Heart left ventricle (tissue), 16 donors: ENCODE measurements around the gene RBM4B. TPM values are rescaled to one million over a fixed set of nuclear protein-coding genes. Genes with fewer than 3 reads are reported as not detected.

Source experiments
- ATAC-seq, 4 donors: fragments of 200-7000 bp; cut with Tn5 transposase; one replicate each; pipeline ENCODE4 v1.9.1; 2020 to 2022; ENCODE audit warnings: moderate library complexity in 4 of 4, mild to moderate bottlenecking in 3 of 4, moderate number of reproducible peaks in 1 of 4
- DNase-seq, 5 donors: peaks; one replicate each; pipeline ENCODE4 v3.0.0-alpha.2; 2020
- H3K27ac ChIP-seq, 12 donors: fragments of 200-600 bp; sonication (generic) in 4 of 12; one replicate each; pipeline versions ENCODE4 v1.5.0 to v1.8.0; 2016 to 2022; ENCODE audit warnings: mild to moderate bottlenecking in 2 of 12
- H3K27me3 ChIP-seq, 9 donors: fragments of 200-600 bp; sonication (generic) in 2 of 9; one replicate each; pipeline versions ENCODE4 v1.5.1 to v1.8.0; 2016 to 2022; ENCODE audit warnings: mild to moderate bottlenecking in 3 of 9
- H3K36me3 ChIP-seq, 9 donors: fragments of 200-600 bp; sonication (generic) in 2 of 9; one replicate each; pipeline versions ENCODE4 v1.5.0 to v1.8.0; 2018 to 2022; ENCODE audit warnings: mild to moderate bottlenecking in 2 of 9
- H3K4me1 ChIP-seq, 12 donors: fragments of 200-600 bp; sonication (generic) in 4 of 12; one replicate each; pipeline versions ENCODE4 v1.5.0 to v1.8.0; 2016 to 2022; ENCODE audit warnings: mild to moderate bottlenecking in 3 of 12
- H3K4me3 ChIP-seq, 12 donors: fragments of 200-600 bp; sonication (generic) in 4 of 12; one replicate each; pipeline versions ENCODE4 v1.5.0 to v1.8.0; 2017 to 2022; ENCODE audit warnings: mild to moderate bottlenecking in 9 of 12, moderate library complexity in 4 of 12
- H3K9me3 ChIP-seq, 12 donors: fragments of 200-600 bp; sonication (generic) in 4 of 12; one replicate each; pipeline versions ENCODE4 v1.5.0 to v1.8.0; 2016 to 2022; ENCODE audit warnings: mild to moderate bottlenecking in 1 of 12
- CTCF ChIP-seq, 12 donors: fragments of 200-600 bp; sonication (generic) in 4 of 12; IDR thresholded peaks; one replicate each; pipeline versions ENCODE4 v1.5.0 to v1.8.0; 2018 to 2022; ENCODE audit warnings: antibody characterized with exemption in 12 of 12, mild to moderate bottlenecking in 5 of 12
- POLR2A ChIP-seq, 2 donors: fragments of 450-650 bp; IDR thresholded peaks; one replicate each; pipeline ENCODE4 v1.6.1; 2017; ENCODE audit warnings: antibody characterized with exemption in 2 of 2, mild to moderate bottlenecking in 2 of 2, moderate library complexity in 2 of 2
- WGBS, 4 donors: extraction: QIAGEN DNeasy Blood & Tissue Kit in 2 of 4; methylation state at CpG; one replicate each; pipeline versions ENCODE4 v1.1.5 to v1.1.7; 2013 to 2018; 5-methylcytosine and 5-hydroxymethylcytosine counted together
- intact Hi-C, 10 donors: fragments of 100-400 bp; cut with DNase I; formaldehyde crosslinking; loops; one replicate each; pipeline versions ENCODE4 v1.11.1 to v1.14.2; 2022
- polyA plus RNA-seq, 2 donors: library from polyadenylated mRNA; stranded (reverse); fragments of 200-250 nt; gene quantifications; one replicate each; pipeline ENCODE4 v1.2.3, GENCODE V29; 2013
- total RNA-seq, 9 donors: library from RNA; depleted of rRNA in 2 of 9; stranded (reverse); fragments of >200 nt in 2 of 9; fragmentation: NEBNext Ultra II Directional in 3 of 9; extraction: Animal tissue kit (Norgen Biotek cat#: 25700) in 3 of 9; gene quantifications; one replicate each; pipeline versions ENCODE4 v1.1.0 to v1.2.4, GENCODE V29; 2016 to 2023
- donor health status: ischemic (EF 13 %, LVEDD 7.1; RV severe dilation, severe dysfunction).
- donor health status: healthy with polysubstance abuse.
- donor health status: DM: no; HTN: yes; CAD: no.
- donor health status: DM: no; HTN: no; CAD: no.
- donor health status: ischemic (EF 25% LVEDD 6.9; RV normal size, moderate dysfunction).
- donor health status: ischemic (EF 25% LVEDD 5.7; RV mildly dilated, moderate dysfunction).
- donor health status: healthy.
- donor health status: DM: yes; HTN: yes; CAD: no.
- donor health status: ischemic (EF 35%, LVEDD 5.7; RV mildly dilated, moderate dysfunction).
- donor health status: nonischemic (EF 11% LVEDD 7.7; RV severe dilation, severe dysfunction).
- donor health status: DM: yes; HTN: yes; CAD: no.
- donor health status: PGD.
- donor health status: ischemic (EF 29% LVEDD 5.4; RV normal size, mild dysfunction).
- donor health status: nonischemic (EF 23%, LVEDD 6.1; RV moderate dilation, normal function).

The RBM4B gene
- total and polyA plus RNA-seq, 11 donors, result 7.0 to 13.3 (median 10.0) TPM

GRCh38 chr11:66684635-66685034, 6.9 kb upstream of the RBM4B start:
- Histone ChIP-seq H3K4me1 (no peaks in the 10 kb centered on the region), H3K36me3 (no peaks in the 10 kb centered on the region), H3K9me3 (no peaks in the 10 kb centered on the region), H3K4me3 (no peak overlapping the region), H3K27ac (no peak overlapping the region), H3K27me3 (no peaks in the 10 kb centered on the region)
- ATAC-seq (no peak), DNase-seq (no peak)
- intact Hi-C loops, result loop anchor here in 1 of 10 donors (5.0 kb wide), 1 partner anchor 277 kb away; no protein-coding TSS in a partner anchor
- TF ChIP-seq POLR2A (IDR thresholded peaks at IDR 0.05) (no peak), CTCF (IDR thresholded peaks at IDR 0.05) (no peak)
- WGBS, 4 donors, result 93 to 99% (median 97%) methylated on average over 2 of the region's 2 CpGs

GRCh38 chr11:66683877-66684276, 6.2 kb upstream of the RBM4B start:
- no peak overlapping the region for H3K27ac ChIP-seq
- no peaks in the 10 kb centered on the region for H3K9me3 ChIP-seq
- no peaks in the 10 kb centered on the region for H3K36me3 ChIP-seq
- ATAC-seq (no peak), DNase-seq (no peak)
- 84 to 89% (median 88%) methylated on average over 7 to 8 of the region's 8 CpGs for WGBS, 4 donors
- no peaks in the 10 kb centered on the region for H3K27me3 ChIP-seq
- intact Hi-C loops, result no loop called here
- H3K4me1 ChIP-seq, result peaks cover 0 to 1% (median 0%) of the 10 kb centered on the region in 12 donors
- TF ChIP-seq POLR2A (IDR thresholded peaks at IDR 0.05) (no peak), CTCF (IDR thresholded peaks at IDR 0.05) (no peak)
- no peak overlapping the region for H3K4me3 ChIP-seq

DNA sequence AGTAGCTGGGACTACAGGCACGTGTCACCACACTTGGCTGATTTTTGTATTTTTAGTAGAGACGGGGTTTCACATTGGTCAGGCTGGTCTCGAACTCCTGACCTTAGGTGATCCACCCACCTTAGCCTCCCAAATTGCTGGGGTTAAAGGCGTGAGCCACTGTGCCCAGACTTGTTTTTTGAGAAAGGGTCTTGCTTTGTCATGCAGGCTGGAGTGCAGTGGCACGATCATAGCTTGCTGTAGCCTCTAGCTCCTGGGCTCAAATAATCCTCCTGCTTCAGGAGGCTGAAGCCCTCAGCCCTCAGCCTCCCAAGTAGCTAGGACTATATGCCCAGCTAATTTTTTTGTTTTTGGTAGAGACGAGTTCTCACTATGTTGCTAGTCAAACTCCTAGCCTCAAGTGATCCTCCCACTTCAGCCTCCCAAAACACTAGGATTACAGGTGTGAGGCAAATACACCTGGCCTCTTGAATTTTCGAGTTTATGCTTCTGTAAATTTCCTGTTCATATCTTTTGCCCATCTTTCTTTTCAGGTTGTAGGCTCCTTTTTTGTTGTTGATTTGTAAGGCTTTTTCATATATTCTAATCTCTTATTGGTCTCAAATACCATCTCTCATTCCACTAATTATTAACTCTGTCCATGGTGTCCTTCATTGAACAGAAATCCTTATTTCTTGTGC, 3.4 kb upstream of the RBM4B start:
- no peak for ATAC-seq
- Histone ChIP-seq H3K27ac (no peak overlapping the region), H3K36me3 (peaks cover 0 to 3% (median 0%) of the 10 kb centered on the region in 9 donors), H3K27me3 (no peaks in the 10 kb centered on the region), H3K9me3 (no peaks in the 10 kb centered on the region), H3K4me1 (peaks cover 0 to 18% (median 14%) of the 10 kb centered on the region in 12 donors), H3K4me3 (no peak overlapping the region)
- no peak for DNase-seq
- TF ChIP-seq POLR2A (IDR thresholded peaks at IDR 0.05) (no peak), CTCF (IDR thresholded peaks at IDR 0.05) (no peak)
- intact Hi-C loops, result no loop called here
- 90 to 92% (median 91%) methylated on average over 7 of the region's 7 CpGs for WGBS, 4 donors

GRCh38 chr11:66676931-66677598, 622 bp downstream of the RBM4B start:
- no peaks in the 10 kb centered on the region for H3K9me3 ChIP-seq
- no peaks in the 10 kb centered on the region for H3K27me3 ChIP-seq
- peaks cover 0 to 13% (median 0%) of the 10 kb centered on the region in 9 donors for H3K36me3 ChIP-seq
- 6 to 12% (median 10%) methylated on average over 25 to 27 of the region's 27 CpGs for WGBS, 4 donors
- DNase-seq (no peak), ATAC-seq (no peak)
- no peak for TF ChIP-seq POLR2A (IDR thresholded peaks at IDR 0.05)
- peak overlapping the region; percentile 56 to 83 (median 72) for H3K4me3 ChIP-seq
- H3K4me1 ChIP-seq, result peaks cover 0 to 48% (median 26%) of the 10 kb centered on the region in 12 donors
- intact Hi-C loops, result loop anchor here (1.0 to 10.0 kb wide), 11 partner anchors 38 to 365 kb away; partner anchors contain the start of genes CCDC87 (in 6 of the 10), CCS (in 6 of the 10), RBM4 (in 2 of the 10) and RBM14 (in 1 of the 10)
- peak overlapping the region; percentile 84 to 98 (median 92) for H3K27ac ChIP-seq
